GM21576 (cell line): ENCODE data around the gene PTPRN2.

Source experiments
- ATAC-seq: cut with Tn5 transposase; IDR thresholded peaks from one replicate; pipeline ENCODE4 v1.9.1; 2021; ENCODE audit warnings: mild to moderate bottlenecking, moderate library complexity; ENCODE audit not compliant: unreplicated experiment

The PTPRN2 gene

GRCh38 chr7:157662981-157663716 lies 924.5 kb downstream of the PTPRN2 start:
- no peak for ATAC-seq

GRCh38 chr7:157662110-157662791 lies 925.4 kb downstream of the PTPRN2 start:
- ATAC-seq, result no peak

GRCh38 chr7:157661611-157661975 lies 926.0 kb downstream of the PTPRN2 start:
- no peak for ATAC-seq

- no peak for ATAC-seq
Measured at GRCh38 chr7:157660971-157661610, 926.5 kb downstream of the PTPRN2 start.

GRCh38 chr7:157658851-157659412 lies 928.7 kb downstream of the PTPRN2 start:
- ATAC-seq, result no peak

GRCh38 chr7:157657741-157658740 lies 929.6 kb downstream of the PTPRN2 start:
- no peak for ATAC-seq

GRCh38 chr7:157656195-157656769 lies 931.3 kb downstream of the PTPRN2 start:
- ATAC-seq, result no peak

- no peak for ATAC-seq
Measured at GRCh38 chr7:157654350-157654749, 933.3 kb downstream of the PTPRN2 start.

- ATAC-seq, result no peak
Measured at GRCh38 chr7:157653827-157654207, 933.8 kb downstream of the PTPRN2 start.

- no peak for ATAC-seq
Measured at GRCh38 chr7:157652954-157653826, 934.4 kb downstream of the PTPRN2 start.

- no peak for ATAC-seq
Measured at GRCh38 chr7:157652161-157652953, 935.3 kb downstream of the PTPRN2 start.

- no peak for ATAC-seq
Measured at GRCh38 chr7:157651366-157652160, 936.1 kb downstream of the PTPRN2 start.

GRCh38 chr7:157650801-157651200 lies 936.8 kb downstream of the PTPRN2 start:
- ATAC-seq, result no peak

GRCh38 chr7:157650131-157650631 lies 937.4 kb downstream of the PTPRN2 start:
- ATAC-seq, result no peak

GRCh38 chr7:157646551-157646950 lies 941.1 kb downstream of the PTPRN2 start:
- no peak for ATAC-seq

GRCh38 chr7:157645539-157645938 lies 942.1 kb downstream of the PTPRN2 start:
- ATAC-seq, result no peak

GRCh38 chr7:157644946-157645345 lies 942.7 kb downstream of the PTPRN2 start:
- ATAC-seq, result no peak
